Tibial nerve (tissue), 4 donors: ENCODE results near the gene MEA1.

Source experiments
- EP300 ChIP-seq, 2 donors: sonication (generic); formaldehyde crosslinking; IDR thresholded peaks; one replicate each; pipeline ENCODE4 v1.6.1; 2017; ENCODE audit warnings: antibody characterized with exemption in 2 of 2, mild to moderate bottlenecking in 1 of 2
- POLR2A ChIP-seq, 2 donors: fragments of 450-650 bp; IDR thresholded peaks; one replicate each; pipeline ENCODE4 v1.6.1; 2017; ENCODE audit warnings: antibody characterized with exemption in 2 of 2, mild to moderate bottlenecking in 2 of 2, moderate library complexity in 2 of 2
- TF ChIP-seq, protein P1 (sequence below), 5 experiments: fragments of 200-600 bp in 3 of 5; fragments of 450-650 bp in 2 of 5; sonication (generic) in 3 of 5; IDR thresholded peaks; one replicate each; pipeline ENCODE4 v1.5.1; 2016 to 2019; ENCODE audit warnings: antibody characterized with exemption in 5 of 5, mild to moderate bottlenecking in 3 of 5, moderate library complexity in 2 of 5

DNA sequence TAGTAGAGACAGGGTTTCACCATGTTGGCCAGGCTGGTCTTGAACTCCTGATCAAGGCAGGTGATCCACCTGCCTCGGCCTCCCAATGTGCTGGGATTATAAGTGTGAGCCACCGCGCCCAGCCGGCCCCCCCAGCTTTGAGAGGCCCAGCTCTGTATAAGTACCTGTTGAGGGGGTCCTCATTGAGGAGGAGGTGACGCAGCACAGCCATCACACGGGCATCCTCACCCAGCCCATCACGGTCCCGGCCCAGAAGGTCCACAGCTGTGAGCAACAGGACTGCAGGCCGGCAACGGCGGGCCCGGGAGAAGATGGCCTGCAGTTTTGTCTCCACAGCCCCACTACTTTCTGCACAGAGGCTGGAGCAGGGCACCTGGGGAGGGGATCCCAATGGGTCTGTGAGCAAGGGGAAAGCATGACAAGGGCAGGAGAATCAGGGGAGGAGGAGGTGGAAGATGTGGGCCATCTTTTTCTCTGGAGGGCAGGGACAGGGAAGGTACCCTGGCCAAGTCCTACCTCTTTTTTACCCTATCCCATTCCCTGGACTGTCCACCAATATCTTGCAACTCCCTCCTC lies 45.5 kb downstream of the MEA1 start:
- TF ChIP-seq, protein P1, sequence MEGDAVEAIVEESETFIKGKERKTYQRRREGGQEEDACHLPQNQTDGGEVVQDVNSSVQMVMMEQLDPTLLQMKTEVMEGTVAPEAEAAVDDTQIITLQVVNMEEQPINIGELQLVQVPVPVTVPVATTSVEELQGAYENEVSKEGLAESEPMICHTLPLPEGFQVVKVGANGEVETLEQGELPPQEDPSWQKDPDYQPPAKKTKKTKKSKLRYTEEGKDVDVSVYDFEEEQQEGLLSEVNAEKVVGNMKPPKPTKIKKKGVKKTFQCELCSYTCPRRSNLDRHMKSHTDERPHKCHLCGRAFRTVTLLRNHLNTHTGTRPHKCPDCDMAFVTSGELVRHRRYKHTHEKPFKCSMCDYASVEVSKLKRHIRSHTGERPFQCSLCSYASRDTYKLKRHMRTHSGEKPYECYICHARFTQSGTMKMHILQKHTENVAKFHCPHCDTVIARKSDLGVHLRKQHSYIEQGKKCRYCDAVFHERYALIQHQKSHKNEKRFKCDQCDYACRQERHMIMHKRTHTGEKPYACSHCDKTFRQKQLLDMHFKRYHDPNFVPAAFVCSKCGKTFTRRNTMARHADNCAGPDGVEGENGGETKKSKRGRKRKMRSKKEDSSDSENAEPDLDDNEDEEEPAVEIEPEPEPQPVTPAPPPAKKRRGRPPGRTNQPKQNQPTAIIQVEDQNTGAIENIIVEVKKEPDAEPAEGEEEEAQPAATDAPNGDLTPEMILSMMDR (IDR thresholded peaks at IDR 0.05) = no peak
- TF ChIP-seq POLR2A (IDR thresholded peaks at IDR 0.05) = no peak
- TF ChIP-seq EP300 (IDR thresholded peaks at IDR 0.05) = no peak
